ENCODE results near the gene OVAAL. TPM values are rescaled to one million over a fixed set of nuclear protein-coding genes. Genes with fewer than 3 reads are reported as not detected.

OVAAL gene
- total RNA-seq, 2 experiments from 2014 or later = not detected

- H3K27ac Mint-ChIP-seq = no peak overlapping the region
- H3K9me3 Mint-ChIP-seq = no peaks in the 10 kb centered on the region
- no peak overlapping the region for H3K4me3 Mint-ChIP-seq
- intact Hi-C loops (cut with micrococcal nuclease) = loop anchor here (5.0 kb wide), 1 partner anchor 518 kb away; no protein-coding TSS in a partner anchor
- ChIA-PET POLR2A (no interaction called here), CTCF (no interaction called here)
- no peaks in the 10 kb centered on the region for H3K36me3 Mint-ChIP-seq
- H3K27me3 Mint-ChIP-seq = peaks cover 13% of the 10 kb centered on the region
- peaks cover 22% of the 10 kb centered on the region for H3K4me1 Mint-ChIP-seq (ENCODE audit: low read depth)
- no peak for DNase-seq
Observed at GRCh38 chr1:180574031-180574713, 15.4 kb downstream of the OVAAL start.

- no peak for DNase-seq
- Mint-ChIP-seq H3K27ac (no peak overlapping the region), H3K4me3 (no peak overlapping the region), H3K4me1 (ENCODE audit: low read depth) (peaks cover 7% of the 10 kb centered on the region), H3K27me3 (peaks cover 9% of the 10 kb centered on the region), H3K9me3 (no peaks in the 10 kb centered on the region), H3K36me3 (no peaks in the 10 kb centered on the region)
- ChIA-PET POLR2A (no interaction called here), CTCF (no interaction called here)
- intact Hi-C loops (cut with micrococcal nuclease) = no loop called here
Observed at GRCh38 chr1:180577361-180577760, 18.6 kb downstream of the OVAAL start.

GRCh38 chr1:180579961-180580611 lies 21.3 kb downstream of the OVAAL start:
- intact Hi-C loops (cut with micrococcal nuclease) = no loop called here
- Mint-ChIP-seq H3K27me3 (peaks cover 6% of the 10 kb centered on the region), H3K27ac (no peak overlapping the region)

GRCh38 chr1:180581635-180582039 lies 22.9 kb downstream of the OVAAL start:
- intact Hi-C loops (cut with micrococcal nuclease) = no loop called here
- H3K4me1 Mint-ChIP-seq (ENCODE audit: low read depth) = peaks cover 18% of the 10 kb centered on the region
- H3K27me3 Mint-ChIP-seq = peaks cover 1% of the 10 kb centered on the region
- no peak overlapping the region for H3K4me3 Mint-ChIP-seq
- ChIA-PET POLR2A (no interaction called here), CTCF (interaction anchor here (0.6 to 1.3 kb wide), 2 partner anchors 10 to 475 kb away, joined by 3 to 4 read pairs; no protein-coding TSS in a partner anchor)
- no peaks in the 10 kb centered on the region for H3K36me3 Mint-ChIP-seq
- H3K27ac Mint-ChIP-seq = no peak overlapping the region
- H3K9me3 Mint-ChIP-seq = no peaks in the 10 kb centered on the region
- no peak for DNase-seq

More at GRCh38 chr1:180579961-180580611, 21.3 kb downstream of the OVAAL start:
- H3K4me1 Mint-ChIP-seq (ENCODE audit: low read depth) = peaks cover 5% of the 10 kb centered on the region
- peak; percentile 27 for DNase-seq
- POLR2A ChIA-PET = no interaction called here
- CTCF ChIA-PET = interaction anchor here (0.8 kb wide), 1 partner anchor 29 kb away, joined by 3 read pairs; no protein-coding TSS in a partner anchor
- H3K36me3 Mint-ChIP-seq = no peaks in the 10 kb centered on the region
- H3K4me3 Mint-ChIP-seq = no peak overlapping the region
- no peaks in the 10 kb centered on the region for H3K9me3 Mint-ChIP-seq

- Mint-ChIP-seq H3K4me1 (ENCODE audit: low read depth) (peaks cover 19% of the 10 kb centered on the region), H3K27me3 (peaks cover 2% of the 10 kb centered on the region), H3K27ac (peak overlapping the region; percentile 78), H3K36me3 (no peaks in the 10 kb centered on the region), H3K9me3 (peaks cover 8% of the 10 kb centered on the region), H3K4me3 (no peak overlapping the region)
- POLR2A ChIA-PET = interaction anchor here (2.3 kb wide), 1 partner anchor 13 kb away, joined by 5 read pairs; no protein-coding TSS in a partner anchor
- intact Hi-C loops (cut with micrococcal nuclease) = loop anchor here (1.0 kb wide), 1 partner anchor 13 kb away; no protein-coding TSS in a partner anchor
- CTCF ChIA-PET = no interaction called here
- no peak for DNase-seq
Observed at GRCh38 chr1:180584869-180585268, 26.1 kb downstream of the OVAAL start.

GRCh38 chr1:180585994-180586359 lies 27.2 kb downstream of the OVAAL start:
- peaks cover 2% of the 10 kb centered on the region for H3K27me3 Mint-ChIP-seq
- H3K36me3 Mint-ChIP-seq = no peaks in the 10 kb centered on the region
- intact Hi-C loops (cut with micrococcal nuclease) = loop anchor here (1.0 kb wide), 1 partner anchor 14 kb away; no protein-coding TSS in a partner anchor
- H3K4me1 Mint-ChIP-seq (ENCODE audit: low read depth) = peaks cover 19% of the 10 kb centered on the region
- DNase-seq = no peak
- ChIA-PET CTCF (no interaction called here), POLR2A (interaction anchor here (0.7 to 2.3 kb wide), 2 partner anchors 14 to 33 kb away, joined by 3 to 5 read pairs; no protein-coding TSS in a partner anchor)
- peaks cover 8% of the 10 kb centered on the region for H3K9me3 Mint-ChIP-seq
- H3K4me3 Mint-ChIP-seq = no peak overlapping the region
- H3K27ac Mint-ChIP-seq = peak overlapping the region; percentile 78

- peak overlapping the region; percentile 9 for H3K27ac Mint-ChIP-seq
- ChIA-PET CTCF (no interaction called here), POLR2A (interaction anchor here (2.3 kb wide), 1 partner anchor 15 kb away, joined by 5 read pairs; no protein-coding TSS in a partner anchor)
- H3K9me3 Mint-ChIP-seq = peaks cover 8% of the 10 kb centered on the region
- H3K4me3 Mint-ChIP-seq = no peak overlapping the region
- no peaks in the 10 kb centered on the region for H3K36me3 Mint-ChIP-seq
- peaks cover 2% of the 10 kb centered on the region for H3K27me3 Mint-ChIP-seq
- DNase-seq = peak; percentile 39
- intact Hi-C loops (cut with micrococcal nuclease) = no loop called here
- peaks cover 19% of the 10 kb centered on the region for H3K4me1 Mint-ChIP-seq (ENCODE audit: low read depth)
Observed at GRCh38 chr1:180586671-180587155, 27.9 kb downstream of the OVAAL start.

- CTCF ChIA-PET = no interaction called here
- Mint-ChIP-seq H3K27me3 (peaks cover 2% of the 10 kb centered on the region), H3K4me3 (no peak overlapping the region), H3K27ac (no peak overlapping the region), H3K4me1 (ENCODE audit: low read depth) (peaks cover 19% of the 10 kb centered on the region), H3K9me3 (peaks cover 8% of the 10 kb centered on the region), H3K36me3 (no peaks in the 10 kb centered on the region)
- POLR2A ChIA-PET = no interaction called here
- DNase-seq = no peak
- intact Hi-C loops (cut with micrococcal nuclease) = no loop called here
Observed at GRCh38 chr1:180588121-180588520, 29.4 kb downstream of the OVAAL start.

GRCh38 chr1:180590889-180591288 lies 32.1 kb downstream of the OVAAL start:
- POLR2A ChIA-PET = no interaction called here
- CTCF ChIA-PET = interaction anchor here (1.7 kb wide), 1 partner anchor 9 kb away, joined by 4 read pairs; no protein-coding TSS in a partner anchor

GRCh38 chr1:180593382-180593781 lies 34.6 kb downstream of the OVAAL start:
- Mint-ChIP-seq H3K9me3 (peaks cover under 1% of the 10 kb centered on the region), H3K4me3 (no peak overlapping the region), H3K36me3 (no peaks in the 10 kb centered on the region), H3K27me3 (no peaks in the 10 kb centered on the region), H3K27ac (no peak overlapping the region), H3K4me1 (ENCODE audit: low read depth) (no peaks in the 10 kb centered on the region)
- POLR2A ChIA-PET = no interaction called here
- CTCF ChIA-PET = no interaction called here
- intact Hi-C loops (cut with micrococcal nuclease) = no loop called here
- no peak for DNase-seq

More at GRCh38 chr1:180590889-180591288, 32.1 kb downstream of the OVAAL start:
- H3K27me3 Mint-ChIP-seq = peaks cover 1% of the 10 kb centered on the region
- no peak overlapping the region for H3K27ac Mint-ChIP-seq
- intact Hi-C loops (cut with micrococcal nuclease) = no loop called here
- no peak for DNase-seq
- H3K36me3 Mint-ChIP-seq = no peaks in the 10 kb centered on the region
- H3K4me1 Mint-ChIP-seq (ENCODE audit: low read depth) = peaks cover 7% of the 10 kb centered on the region
- H3K4me3 Mint-ChIP-seq = no peak overlapping the region
- H3K9me3 Mint-ChIP-seq = peaks cover 8% of the 10 kb centered on the region

GRCh38 chr1:180594723-180595122 lies 36.0 kb downstream of the OVAAL start:
- ChIA-PET CTCF (no interaction called here), POLR2A (no interaction called here)
- Mint-ChIP-seq H3K27me3 (no peaks in the 10 kb centered on the region), H3K4me1 (ENCODE audit: low read depth) (no peaks in the 10 kb centered on the region), H3K36me3 (no peaks in the 10 kb centered on the region), H3K27ac (no peak overlapping the region), H3K4me3 (no peak overlapping the region), H3K9me3 (no peaks in the 10 kb centered on the region)
- intact Hi-C loops (cut with micrococcal nuclease) = no loop called here
- no peak for DNase-seq

GRCh38 chr1:180595966-180596365 lies 37.2 kb downstream of the OVAAL start:
- ChIA-PET POLR2A (no interaction called here), CTCF (no interaction called here)
- no peaks in the 10 kb centered on the region for H3K4me1 Mint-ChIP-seq (ENCODE audit: low read depth)
- H3K36me3 Mint-ChIP-seq = no peaks in the 10 kb centered on the region
- no peak overlapping the region for H3K27ac Mint-ChIP-seq
- DNase-seq = no peak
- no peaks in the 10 kb centered on the region for H3K9me3 Mint-ChIP-seq
- intact Hi-C loops (cut with micrococcal nuclease) = no loop called here
- no peaks in the 10 kb centered on the region for H3K27me3 Mint-ChIP-seq
- no peak overlapping the region for H3K4me3 Mint-ChIP-seq

Data from activated CD4-positive, alpha-beta memory T cell treated with anti-CD3 and anti-CD28 coated beads for 36 hours (primary cell).